AG09309 (cell line): ENCODE data around the gene EPHX1.
"Not testable (repeated sequence)": the region's sequence is repeated elsewhere in the genome, so short reads cannot be mapped to it uniquely, and the experiment has no call there.

Source experiments
- DNase-seq: peaks from one replicate; pipeline ENCODE4 v3.0.0-alpha.2; 2010; ENCODE audit warnings: low read depth
- H3K4me3 ChIP-seq: 2 replicates; pipeline ENCODE4 v1.5.1; 2011; ENCODE audit warnings: mild to moderate bottlenecking, low read depth, low read length, moderate library complexity; ENCODE audit not compliant: control insufficient read depth
- CTCF ChIP-seq: IDR thresholded peaks from 2 replicates; pipeline ENCODE4 v1.5.1; 2011; ENCODE audit warnings: mild to moderate bottlenecking, low read depth, low read length, inconsistent platforms; ENCODE audit not compliant: insufficient read depth, control insufficient read depth; ENCODE audit errors: missing control alignments

Gene EPHX1

DNA sequence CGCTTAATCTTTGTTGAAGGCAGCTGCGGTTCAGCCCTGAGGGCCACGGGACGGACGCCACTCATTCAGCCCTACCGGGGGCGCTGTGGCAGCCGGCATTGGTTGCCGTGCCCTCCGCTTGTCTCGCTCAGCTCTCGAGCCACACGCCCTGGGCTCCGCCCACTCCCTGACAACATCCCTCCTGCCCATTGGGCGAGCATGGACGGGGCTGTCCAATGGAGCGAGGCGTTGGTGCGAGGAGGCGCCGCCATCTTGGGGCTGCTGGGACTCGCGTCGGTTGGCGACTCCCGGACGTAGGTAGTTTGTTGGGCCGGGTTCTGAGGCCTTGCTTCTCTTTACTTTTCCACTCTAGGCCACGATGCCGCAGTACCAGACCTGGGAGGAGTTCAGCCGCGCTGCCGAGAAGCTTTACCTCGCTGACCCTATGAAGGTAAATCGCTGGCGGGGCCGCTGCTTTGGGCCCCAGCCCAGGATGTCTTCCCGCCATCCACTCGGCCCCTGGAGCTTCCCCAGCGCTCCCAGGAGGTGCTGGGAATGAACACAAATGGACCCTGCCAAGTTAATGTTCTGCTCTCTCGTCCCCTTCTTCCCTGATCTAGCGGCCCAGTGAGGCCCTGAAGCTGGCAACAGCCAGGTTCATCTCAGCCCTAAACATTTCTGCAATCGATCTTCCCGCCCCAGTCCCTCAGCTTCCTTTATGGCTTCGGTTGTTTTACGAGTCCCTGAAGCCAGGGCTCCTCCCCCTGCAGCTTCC, 32.2 kb upstream of the EPHX1 start, which contains the start of gene SRP9:
TSS of gene SRP9 (plus strand) at position 244 of the 754 bp plus-strand sequence. CDS start at position 359, 115 bp downstream.
- peak; percentile 93 for TF ChIP-seq CTCF
- peak within 1 kb of the TSS; percentile 81 for H3K4me3 ChIP-seq
- DNase-seq, result peak; percentile 92

- no peak for DNase-seq
- TF ChIP-seq CTCF, result no peak
- peak overlapping the region; percentile 81 for H3K4me3 ChIP-seq
Measured at GRCh38 chr1:225778337-225778669, 31.6 kb upstream of the EPHX1 start.

- not testable (repeated sequence) for DNase-seq
- H3K4me3 ChIP-seq, result peak overlapping the region; percentile 81
Measured at GRCh38 chr1:225779165-225779564, 30.8 kb upstream of the EPHX1 start.

DNA sequence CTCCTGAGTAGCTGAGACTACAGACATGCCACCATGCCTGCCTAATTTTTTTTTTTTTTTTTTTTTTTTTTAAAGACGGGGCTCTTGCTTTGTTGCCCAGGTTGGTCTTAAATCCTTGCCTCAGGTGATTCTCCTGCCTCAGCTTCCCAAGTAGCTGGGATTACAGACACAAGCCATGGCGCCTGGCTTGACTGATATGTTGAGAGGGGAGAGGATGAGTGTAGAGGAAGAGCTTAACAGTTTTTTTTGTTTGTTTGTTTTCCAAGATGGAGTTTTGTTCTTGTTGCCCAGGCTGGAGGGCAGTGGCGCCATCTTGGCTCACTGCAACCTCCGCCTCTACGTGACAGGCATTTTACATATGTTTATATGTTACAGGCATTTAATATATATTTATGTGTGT, 29.8 kb upstream of the EPHX1 start:
- DNase-seq, result no peak
- no peak overlapping the region for H3K4me3 ChIP-seq
- TF ChIP-seq CTCF, result no peak

DNA sequence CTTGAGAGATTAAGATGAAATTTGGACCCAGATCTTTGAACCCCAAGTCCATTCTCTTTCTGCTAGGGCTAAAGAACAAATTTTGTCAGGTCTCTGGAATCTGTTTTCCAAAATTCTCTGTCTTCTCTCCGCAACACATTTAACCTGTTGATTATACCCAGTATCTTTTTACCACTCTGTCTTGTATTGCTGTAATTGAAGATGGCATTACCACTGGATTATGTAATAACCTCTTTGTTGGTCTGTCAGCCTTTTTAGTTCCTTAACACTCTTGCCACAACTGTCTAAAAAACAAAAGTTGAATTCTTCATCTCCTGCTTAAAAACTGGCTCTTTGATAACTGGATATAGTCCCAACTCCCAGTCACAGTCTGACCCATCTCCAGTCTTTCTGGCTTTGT, 29.3 kb upstream of the EPHX1 start:
- no peak for TF ChIP-seq CTCF
- no peak overlapping the region for H3K4me3 ChIP-seq
- no peak for DNase-seq

DNA sequence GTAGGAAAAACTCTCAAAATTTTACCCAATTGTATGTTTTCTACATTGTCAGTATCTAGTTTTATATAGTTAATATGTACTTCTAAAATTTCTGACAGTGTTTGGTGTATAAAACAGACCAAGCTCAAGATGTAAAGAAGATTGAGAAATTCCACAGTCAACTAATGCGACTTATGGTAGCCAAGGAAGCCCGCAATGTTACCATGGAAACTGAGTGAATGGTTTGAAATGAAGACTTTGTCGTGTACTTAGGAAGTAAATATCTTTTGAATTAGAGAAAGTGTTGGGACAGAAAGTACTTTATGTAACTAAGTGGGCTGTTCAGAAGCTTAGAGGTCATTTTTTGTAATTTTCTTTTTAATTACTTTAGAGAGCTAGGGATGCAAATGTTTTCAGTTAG, 20.8 kb upstream of the EPHX1 start:
- not testable (repeated sequence) for H3K4me3 ChIP-seq, DNase-seq

- no peak for TF ChIP-seq CTCF
- no peak overlapping the region for H3K4me3 ChIP-seq
- no peak for DNase-seq
Measured at GRCh38 chr1:225794954-225795353, 15.0 kb upstream of the EPHX1 start.

GRCh38 chr1:225796097-225796496, 13.8 kb upstream of the EPHX1 start:
- DNase-seq, H3K4me3 ChIP-seq: not testable (repeated sequence)

- H3K4me3 ChIP-seq, result not testable (repeated sequence)
Measured at GRCh38 chr1:225801146-225801545, 8.8 kb upstream of the EPHX1 start.

More at GRCh38 chr1:225801146-225801545, 8.8 kb upstream of the EPHX1 start:
- DNase-seq, result not testable (repeated sequence)
